NB4 (cell line): Measurements from ENCODE around the gene MEGF10.

Experiments
- MAX ChIP-seq: IDR thresholded peaks from 2 replicates; pipeline ENCODE4 v1.6.1; 2011; ENCODE audit warnings: low read depth, low read length
- MYC ChIP-seq: IDR thresholded peaks from 2 replicates; pipeline ENCODE4 v1.6.1; 2011; ENCODE audit warnings: low read depth, low read length
- POLR2A ChIP-seq: IDR thresholded peaks from 2 replicates; pipeline ENCODE4 v1.6.1; 2011; ENCODE audit warnings: mild to moderate bottlenecking; ENCODE audit not compliant: insufficient read length; ENCODE audit errors: extremely low read depth
- TF ChIP-seq, protein P1 (sequence below): IDR thresholded peaks from one replicate; pipeline ENCODE4 v1.5.1; 2012; ENCODE audit warnings: low read depth, low read length

GRCh38 chr5:127430627-127431026 is 140.0 kb downstream of the MEGF10 start:
- TF ChIP-seq, protein P1, sequence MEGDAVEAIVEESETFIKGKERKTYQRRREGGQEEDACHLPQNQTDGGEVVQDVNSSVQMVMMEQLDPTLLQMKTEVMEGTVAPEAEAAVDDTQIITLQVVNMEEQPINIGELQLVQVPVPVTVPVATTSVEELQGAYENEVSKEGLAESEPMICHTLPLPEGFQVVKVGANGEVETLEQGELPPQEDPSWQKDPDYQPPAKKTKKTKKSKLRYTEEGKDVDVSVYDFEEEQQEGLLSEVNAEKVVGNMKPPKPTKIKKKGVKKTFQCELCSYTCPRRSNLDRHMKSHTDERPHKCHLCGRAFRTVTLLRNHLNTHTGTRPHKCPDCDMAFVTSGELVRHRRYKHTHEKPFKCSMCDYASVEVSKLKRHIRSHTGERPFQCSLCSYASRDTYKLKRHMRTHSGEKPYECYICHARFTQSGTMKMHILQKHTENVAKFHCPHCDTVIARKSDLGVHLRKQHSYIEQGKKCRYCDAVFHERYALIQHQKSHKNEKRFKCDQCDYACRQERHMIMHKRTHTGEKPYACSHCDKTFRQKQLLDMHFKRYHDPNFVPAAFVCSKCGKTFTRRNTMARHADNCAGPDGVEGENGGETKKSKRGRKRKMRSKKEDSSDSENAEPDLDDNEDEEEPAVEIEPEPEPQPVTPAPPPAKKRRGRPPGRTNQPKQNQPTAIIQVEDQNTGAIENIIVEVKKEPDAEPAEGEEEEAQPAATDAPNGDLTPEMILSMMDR = no peak
- TF ChIP-seq MAX (no peak), POLR2A (no peak), MYC (no peak)
